Activated CD8-positive, alpha-beta T cell treated with anti-CD3 and anti-CD28 coated beads for 36 hours (primary cell): ENCODE measurements around the gene DNAAF1. TPM values are rescaled to one million over a fixed set of nuclear protein-coding genes. Genes with fewer than 3 reads are reported as not detected.
A peak's percentile ranks its signal among the peaks of the same experiment; 100 is the strongest.

ENCODE experiments used
- ATAC-seq: fragments of 200-7000 bp; cut with Tn5 transposase; one replicate; pipeline ENCODE4 v1.10.0; 2021; ENCODE audit warnings: mild to moderate bottlenecking, moderate library complexity
- CTCF ChIA-PET: fragments of 350-600 bp; sonication (Branson Sonifier 250); formaldehyde crosslinking; loops from one replicate; lab custom pipeline; 2021; ENCODE audit warnings: antibody characterized with exemption; lab: Charles Lee
- POLR2A ChIA-PET: fragments of 350-600 bp; sonication (Branson Sonifier 250); formaldehyde crosslinking; loops from one replicate; lab custom pipeline; 2021; ENCODE audit warnings: antibody characterized with exemption; lab: Charles Lee
- DNase-seq: peaks from one replicate; pipeline ENCODE4 v3.0.0-alpha.2; 2020
- H3K27ac Mint-ChIP-seq: one replicate; pipeline ENCODE4 v1.8.0; 2021; ENCODE audit warnings: mild to moderate bottlenecking, mixed read lengths
- H3K27me3 Mint-ChIP-seq: one replicate; pipeline ENCODE4 v1.8.0; 2021; ENCODE audit warnings: mixed read lengths
- H3K36me3 Mint-ChIP-seq: one replicate; pipeline ENCODE4 v1.8.0; 2021; ENCODE audit warnings: low read depth, mixed read lengths
- H3K4me1 Mint-ChIP-seq: one replicate; pipeline ENCODE4 v1.8.0; 2021; ENCODE audit warnings: low read depth, mixed read lengths
- H3K4me3 Mint-ChIP-seq: one replicate; pipeline ENCODE4 v1.8.0; 2021; ENCODE audit warnings: mild to moderate bottlenecking, moderate library complexity, mixed read lengths
- H3K9me3 Mint-ChIP-seq: one replicate; pipeline ENCODE4 v1.8.0; 2021; ENCODE audit warnings: mixed read lengths
- CTCF ChIP-seq: fragments of 200-600 bp; IDR thresholded peaks from one replicate; pipeline ENCODE4 v1.8.0; 2022; ENCODE audit warnings: antibody characterized with exemption, mild to moderate bottlenecking
- intact Hi-C: fragments of 100-400 bp; cut with micrococcal nuclease; formaldehyde crosslinking; loops from one replicate; pipeline ENCODE4 v1.10.0; 2022
- total RNA-seq, 2 experiments: library from RNA; stranded (reverse); gene quantifications; one replicate each; pipeline ENCODE4 v1.2.3, GENCODE V29; 2021

DNAAF1 gene
- not detected for total RNA-seq

GRCh38 chr16:84144859-84145639 lies at the start of gene DNAAF1, which contains the start of gene HSDL1:
TSS of gene DNAAF1 (plus strand) at chr16:84145308. CDS start at chr16:84145441, 133 bp downstream.
TSS of gene HSDL1 (minus strand) at chr16:84145177. CDS start at chr16:84131321, 13,856 bp downstream.
- POLR2A ChIA-PET, result interaction anchor here (1.3 to 1.5 kb wide), 4 partner anchors 11 to 34 kb away, joined by 3 to 10 read pairs (median 4); partner anchors contain the start of gene MBTPS1
- peaks cover 22% of the 10 kb centered on the region for H3K4me1 Mint-ChIP-seq
- no peak for TF ChIP-seq CTCF
- DNase-seq, result peak; percentile 92
- intact Hi-C loops, result loop anchor here (5.0 kb wide), 1 partner anchor 58 kb away; no protein-coding TSS in a partner anchor
- H3K27me3 Mint-ChIP-seq, result no peaks in the 10 kb centered on the region
- peak within 1 kb of the TSS; percentile 93 for H3K4me3 Mint-ChIP-seq
- CTCF ChIA-PET, result interaction anchor here (1.0 to 1.7 kb wide), 7 partner anchors 13 to 56 kb away, joined by 3 to 7 read pairs (median 5); partner anchors contain the start of genes MBTPS1 and TAF1C
- no peaks in the 10 kb centered on the region for H3K9me3 Mint-ChIP-seq
- H3K27ac Mint-ChIP-seq, result peak within 1 kb of the TSS; percentile 82
- ATAC-seq, result peak; percentile 85
- H3K36me3 Mint-ChIP-seq, result no peaks in the 10 kb centered on the region

- no peaks in the 10 kb centered on the region for H3K27me3 Mint-ChIP-seq
- intact Hi-C loops, result no loop called here
- H3K4me1 Mint-ChIP-seq, result peaks cover 14% of the 10 kb centered on the region
- no peak for ATAC-seq
- H3K9me3 Mint-ChIP-seq, result no peaks in the 10 kb centered on the region
- CTCF ChIA-PET, result interaction anchor here (1.0 to 1.1 kb wide), 2 partner anchors 21 to 79 kb away, joined by 3 read pairs; partner anchors contain the start of gene MBTPS1
- TF ChIP-seq CTCF, result no peak
- no peak overlapping the region for H3K27ac Mint-ChIP-seq
- H3K4me3 Mint-ChIP-seq, result no peak overlapping the region
- POLR2A ChIA-PET, result interaction anchor here (1.2 kb wide), 1 partner anchor 80 kb away, joined by 5 read pairs; no protein-coding TSS in a partner anchor
- no peak for DNase-seq
- H3K36me3 Mint-ChIP-seq, result peaks cover 44% of the 10 kb centered on the region
Measured at GRCh38 chr16:84095466-84095865, 49.6 kb upstream of the DNAAF1 start.

GRCh38 chr16:84096447-84097005 lies 48.6 kb upstream of the DNAAF1 start:
- no peaks in the 10 kb centered on the region for H3K27me3 Mint-ChIP-seq
- intact Hi-C loops, result no loop called here
- peaks cover 41% of the 10 kb centered on the region for H3K36me3 Mint-ChIP-seq
- no peak overlapping the region for H3K27ac Mint-ChIP-seq
- H3K4me3 Mint-ChIP-seq, result no peak overlapping the region
- peaks cover 15% of the 10 kb centered on the region for H3K4me1 Mint-ChIP-seq
- H3K9me3 Mint-ChIP-seq, result no peaks in the 10 kb centered on the region
- ATAC-seq, result no peak
- ChIA-PET CTCF (interaction anchor here (1.1 to 1.8 kb wide), 3 partner anchors 12 to 90 kb away, joined by 3 to 7 read pairs (median 7); partner anchors contain the start of genes MBTPS1 and TAF1C), POLR2A (interaction anchor here (0.7 to 1.8 kb wide), 3 partner anchors 17 to 79 kb away, joined by 3 to 14 read pairs (median 5); partner anchors contain the start of gene MBTPS1)
- TF ChIP-seq CTCF, result no peak
- no peak for DNase-seq

GRCh38 chr16:84098939-84099338 lies 46.2 kb upstream of the DNAAF1 start:
- DNase-seq (no peak), ATAC-seq (no peak)
- H3K9me3 Mint-ChIP-seq, result no peaks in the 10 kb centered on the region
- ChIA-PET POLR2A (interaction anchor here (1.0 to 1.9 kb wide), 3 partner anchors 9 to 39 kb away, joined by 3 to 6 read pairs (median 5); partner anchors contain the start of gene MBTPS1), CTCF (interaction anchor here (1.4 to 3.7 kb wide), 4 partner anchors 11 to 77 kb away, joined by 3 to 25 read pairs (median 9); no protein-coding TSS in a partner anchor)
- H3K4me1 Mint-ChIP-seq, result peaks cover 34% of the 10 kb centered on the region
- no peak for TF ChIP-seq CTCF
- no peaks in the 10 kb centered on the region for H3K27me3 Mint-ChIP-seq
- H3K36me3 Mint-ChIP-seq, result peaks cover 33% of the 10 kb centered on the region
- intact Hi-C loops, result no loop called here
- H3K27ac Mint-ChIP-seq, result no peak overlapping the region
- no peak overlapping the region for H3K4me3 Mint-ChIP-seq
